Stimulated activated CD8-positive, alpha-beta memory T cell treated with anti-CD3 and anti-CD28 coated beads, Interleukin-12 subunit alpha, Interleukin-12 subunit beta, amount 100 ng/mL, for 1 hour (primary cell): ENCODE results near the gene MED26.

Experiments used
- DNase-seq: peaks from one replicate; pipeline ENCODE4 v3.0.0-alpha.2; 2020; ENCODE audit warnings: low read depth

MED26 gene

DNA sequence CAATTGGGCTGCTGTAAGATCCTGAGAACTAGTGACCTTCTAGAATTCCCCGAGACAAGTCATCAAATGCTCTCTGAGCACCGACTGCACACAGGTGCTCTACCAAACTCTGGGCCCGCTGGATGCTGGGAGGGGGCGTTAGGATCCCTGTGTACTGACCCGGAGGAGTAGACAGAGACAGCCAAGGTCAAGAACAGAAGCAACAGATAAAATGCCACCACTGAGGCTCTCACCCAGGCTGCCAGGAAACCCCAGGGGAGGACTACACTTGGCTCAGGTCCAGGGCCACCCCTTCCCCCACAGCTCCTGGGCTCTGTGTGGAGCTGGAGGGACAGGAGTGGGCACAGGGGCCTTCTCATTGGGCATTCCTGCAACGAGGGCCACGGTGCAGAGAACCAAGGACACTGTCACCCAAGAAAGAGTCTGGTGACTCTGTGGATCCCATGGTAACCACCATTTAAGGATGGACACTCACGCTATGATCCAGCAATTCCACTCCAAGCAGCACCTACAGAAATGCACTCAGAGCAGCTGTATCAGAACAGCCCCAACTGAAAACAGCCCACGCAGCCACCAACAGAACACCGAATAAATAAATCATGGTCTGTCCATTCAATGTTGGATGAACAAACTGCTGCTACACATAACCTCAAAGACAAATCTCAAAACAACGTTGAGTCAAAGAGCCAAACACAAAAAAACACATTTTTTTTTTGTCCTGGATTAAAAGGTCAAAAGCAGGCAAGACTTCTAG, 39.0 kb downstream of the MED26 start:
- no peak for DNase-seq

DNA sequence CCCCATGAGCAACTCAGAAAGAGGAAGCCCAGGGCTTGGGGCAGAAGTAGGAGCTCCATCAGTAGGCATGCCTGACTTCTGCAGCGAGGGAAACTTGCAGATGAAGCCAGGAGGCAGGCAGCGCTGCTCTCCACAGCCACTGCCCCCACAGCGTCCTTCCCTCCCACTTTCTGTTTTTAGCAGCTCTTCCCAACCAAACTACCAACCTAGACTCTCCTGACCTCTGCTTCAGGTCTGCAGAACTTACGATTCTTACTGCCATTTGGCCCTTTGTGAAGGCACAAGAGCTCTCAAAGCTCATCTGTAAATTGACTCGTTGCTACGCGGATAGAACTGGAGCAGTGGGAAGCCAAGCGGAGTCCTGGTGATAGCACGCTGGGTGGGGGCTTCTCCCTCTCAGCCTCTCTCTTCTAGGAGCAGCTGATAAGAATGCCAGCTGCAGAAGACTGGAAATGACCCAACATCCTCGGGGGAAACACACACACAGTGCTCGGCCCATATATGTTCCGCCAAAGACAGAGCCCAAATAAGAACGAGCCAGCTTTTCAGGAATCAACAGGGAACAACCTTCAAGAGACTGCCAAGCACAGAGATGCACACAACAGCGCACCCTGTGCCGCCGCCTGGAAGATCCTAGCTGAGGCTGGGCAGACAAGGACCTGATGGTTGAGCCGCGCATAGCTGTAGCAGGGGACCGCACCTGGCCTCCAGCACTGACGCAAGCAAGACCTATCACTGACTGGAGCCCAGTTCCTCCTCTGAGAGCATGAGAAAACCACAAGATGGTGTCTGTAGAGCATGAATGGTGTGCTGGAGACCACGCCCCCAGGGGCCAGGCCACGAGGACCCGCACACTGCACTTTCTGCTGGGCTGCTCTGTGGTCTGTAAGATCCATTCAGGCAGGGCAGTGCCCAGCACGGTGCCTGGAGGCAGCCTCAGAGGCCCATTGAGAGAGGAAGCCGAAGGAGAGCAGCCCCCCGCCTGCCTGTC, 39.9 kb downstream of the MED26 start:
- no peak for DNase-seq

DNA sequence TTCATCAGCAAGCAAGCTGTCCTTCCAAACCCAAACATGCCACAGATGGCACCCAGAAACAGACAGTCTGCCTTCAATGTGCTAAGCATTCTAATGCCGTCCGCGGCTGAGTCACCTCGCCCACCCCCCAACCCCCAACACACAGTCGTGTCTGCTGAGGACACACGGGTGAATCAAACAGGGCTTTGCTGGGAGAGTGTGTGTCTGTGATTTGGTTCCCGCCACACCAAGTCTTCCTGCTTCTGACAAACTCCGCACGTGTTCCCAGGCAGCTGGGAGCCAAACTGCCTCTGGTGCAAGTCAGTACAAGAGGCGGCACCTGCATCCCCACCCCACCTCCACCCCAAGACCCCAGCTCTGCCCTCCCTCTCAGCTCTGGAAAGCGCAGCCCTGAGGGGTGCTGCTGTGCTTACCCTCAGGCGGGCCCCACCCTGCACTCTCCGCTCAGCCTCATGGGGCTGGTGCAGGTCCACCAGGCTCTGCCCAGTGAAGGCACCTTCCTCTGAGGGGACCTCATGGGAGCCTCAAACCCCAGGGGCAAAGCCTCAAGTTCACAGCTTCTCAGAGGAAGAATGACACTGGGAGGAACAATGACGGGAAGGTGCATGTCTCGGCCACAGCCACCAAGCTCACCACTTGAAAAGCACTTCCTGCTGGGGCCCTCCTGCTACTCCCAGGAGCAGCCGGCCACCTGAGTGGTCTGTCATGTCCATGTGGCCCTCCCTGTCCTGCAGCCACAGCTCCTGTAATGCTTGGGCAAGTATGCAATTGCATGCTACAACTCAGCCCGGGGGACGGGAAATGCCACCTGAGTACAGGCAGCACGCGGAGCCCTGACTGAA, 40.8 kb downstream of the MED26 start:
- DNase-seq, result no peak

DNA sequence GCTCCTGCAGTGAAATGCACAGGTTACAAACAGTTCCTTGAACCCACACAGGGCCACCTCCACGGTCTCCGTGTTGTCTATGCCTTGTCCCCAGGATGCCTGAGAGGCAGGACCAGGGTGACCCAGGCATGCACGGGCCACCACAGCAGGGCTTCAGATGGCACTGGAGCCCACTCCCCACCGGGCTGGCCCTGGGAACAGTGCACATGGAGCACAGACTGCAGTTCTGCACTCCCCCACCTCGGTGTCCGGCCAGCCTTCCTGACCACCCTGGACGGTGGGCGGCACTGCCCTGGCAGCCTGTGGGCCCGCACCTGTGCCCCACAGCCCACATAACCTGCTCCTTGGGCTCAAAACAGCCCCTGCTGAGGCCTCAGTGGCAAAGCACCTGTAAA, 41.5 kb downstream of the MED26 start:
- no peak for DNase-seq

DNA sequence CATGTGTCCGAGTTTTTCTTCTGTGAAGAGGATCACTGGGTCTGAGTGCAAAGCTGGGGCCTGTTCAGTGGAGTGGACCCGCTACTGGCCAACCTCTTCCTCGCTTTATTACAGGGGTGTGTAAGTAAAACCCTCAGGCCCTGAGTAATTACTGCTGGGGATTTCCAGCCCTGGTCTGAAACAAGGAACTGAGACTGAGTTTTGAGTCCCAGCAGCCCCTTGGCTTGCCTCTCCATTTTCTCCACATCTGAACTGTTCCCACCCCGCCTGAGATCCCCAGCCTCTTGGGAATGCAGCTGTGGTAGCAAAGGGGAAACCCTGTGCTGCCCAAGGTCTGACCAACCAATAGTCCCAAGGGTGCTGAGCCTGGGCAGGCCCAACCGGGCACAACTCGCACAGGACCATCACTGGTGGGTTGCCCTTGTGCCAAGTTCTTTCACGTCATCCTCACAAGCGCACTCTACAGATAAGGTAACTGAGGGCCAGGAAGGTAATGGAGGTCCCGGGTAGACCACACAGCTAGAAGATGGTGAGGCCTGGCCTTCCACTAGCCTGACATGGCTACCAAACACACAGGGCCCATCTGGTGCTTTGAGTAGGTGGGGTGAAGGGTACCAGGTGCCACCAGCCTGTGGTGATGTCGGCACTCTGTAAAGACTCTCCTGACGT, 42.1 kb downstream of the MED26 start:
- no peak for DNase-seq

DNA sequence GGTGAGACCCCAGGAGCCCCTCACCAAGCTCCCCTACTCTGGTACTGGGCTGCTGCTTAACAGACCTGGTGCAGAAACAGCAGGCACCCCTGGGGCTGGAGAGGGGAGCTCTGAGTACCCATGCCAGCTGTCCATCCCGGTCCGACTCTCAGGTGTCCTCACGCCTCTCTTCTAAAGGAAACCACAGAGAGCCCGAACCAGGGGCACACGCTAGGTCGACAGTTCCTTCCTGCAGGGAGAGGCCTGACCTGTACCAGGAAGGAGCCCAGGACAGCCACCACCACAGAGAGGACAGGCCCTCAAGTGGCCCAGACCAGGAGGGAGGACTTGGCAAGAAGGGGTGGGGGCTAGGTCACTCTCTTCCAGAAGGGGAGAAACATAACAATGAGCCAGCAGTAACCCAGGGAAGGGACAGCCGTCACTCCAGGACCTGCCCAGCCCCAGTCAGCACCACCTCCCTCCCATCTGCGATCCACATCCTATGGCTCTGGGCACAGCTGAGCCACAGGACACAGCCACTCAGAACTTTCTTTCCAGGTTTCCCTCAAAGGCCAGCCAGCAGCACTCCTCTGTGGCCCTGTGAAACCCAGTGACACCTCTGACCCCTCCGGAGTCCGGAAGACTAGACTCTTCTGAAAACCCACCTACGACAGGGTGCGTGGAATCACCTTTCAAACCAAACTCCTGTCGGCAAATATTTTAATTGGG, 42.8 kb downstream of the MED26 start:
- DNase-seq, result no peak

DNA sequence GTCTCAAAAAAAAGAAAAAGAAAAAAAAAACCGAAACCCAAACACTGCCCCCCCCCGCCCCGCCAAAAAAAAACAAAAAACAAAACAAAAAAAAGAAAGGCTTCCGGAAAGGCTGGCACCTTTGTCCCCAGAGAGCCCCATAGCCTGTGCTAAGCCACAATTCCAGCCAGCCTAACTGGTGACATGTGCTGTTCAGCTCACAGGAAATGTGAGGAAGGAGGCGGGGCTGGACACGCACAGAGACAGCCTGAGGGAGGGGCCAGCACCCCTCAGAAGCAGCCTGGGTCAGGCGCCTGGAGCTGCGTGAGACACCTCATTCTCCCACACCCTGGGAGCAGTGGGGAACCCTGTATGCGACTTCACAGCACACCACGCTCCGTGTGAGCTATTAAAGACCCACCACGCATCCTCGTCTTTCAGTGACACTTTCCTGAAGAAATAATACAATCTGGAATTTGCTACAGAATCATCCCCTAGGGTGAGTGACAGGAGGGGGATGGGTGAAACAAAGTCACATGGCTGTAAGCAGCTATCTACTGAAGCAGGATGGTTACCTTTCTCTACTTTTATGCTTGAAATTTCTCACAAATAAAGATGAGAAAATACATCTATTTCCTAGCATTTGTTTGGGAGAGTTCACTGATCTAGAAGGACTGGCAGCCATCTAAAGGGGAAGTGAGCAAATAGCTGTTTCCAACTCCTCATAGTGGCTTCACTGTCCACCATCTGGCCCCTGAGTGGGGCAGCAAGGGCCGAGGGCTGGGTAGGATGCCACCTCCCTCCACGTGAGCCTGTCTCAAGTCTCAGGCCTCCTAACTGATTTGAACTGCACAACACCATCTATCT, 43.5 kb downstream of the MED26 start:
- DNase-seq, result peak; percentile 76

DNA sequence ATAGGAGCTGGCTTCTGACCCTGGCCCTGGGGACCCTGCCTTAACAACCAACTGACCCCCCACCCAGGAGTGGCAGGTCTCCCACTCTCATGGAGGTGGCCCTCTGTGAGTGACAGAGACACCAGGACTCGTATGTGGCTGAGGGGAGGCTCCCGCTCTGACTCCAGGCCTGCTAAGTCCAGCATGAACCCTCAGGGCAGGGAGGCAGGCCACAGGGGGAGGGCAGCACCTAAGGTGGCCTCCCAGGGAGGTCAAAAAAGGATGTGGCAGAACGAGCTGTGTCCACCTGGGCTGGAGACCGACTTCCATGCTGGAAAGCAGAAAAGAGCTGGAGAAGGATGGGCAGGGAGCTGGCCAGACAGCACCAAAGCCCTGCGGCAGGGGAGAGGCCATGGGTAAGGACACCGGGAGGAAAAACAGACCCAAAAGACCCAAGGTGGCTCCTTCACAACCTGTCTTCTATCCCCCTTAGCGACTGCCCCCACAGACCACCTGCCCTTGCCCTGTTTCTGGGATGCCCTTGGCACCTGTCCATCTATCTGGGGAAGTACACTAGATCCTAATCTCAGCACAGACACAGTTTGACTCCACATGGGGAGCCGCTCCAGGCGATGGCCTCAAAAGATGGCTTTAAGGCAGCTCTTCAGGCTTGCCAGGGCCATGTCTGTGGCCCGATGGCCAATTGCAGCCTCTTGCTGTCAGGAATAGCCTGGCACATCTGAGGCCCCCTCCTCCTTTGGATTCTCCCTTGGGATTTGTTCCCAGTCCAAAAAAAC, 45.3 kb downstream of the MED26 start:
- DNase-seq, result no peak

DNA sequence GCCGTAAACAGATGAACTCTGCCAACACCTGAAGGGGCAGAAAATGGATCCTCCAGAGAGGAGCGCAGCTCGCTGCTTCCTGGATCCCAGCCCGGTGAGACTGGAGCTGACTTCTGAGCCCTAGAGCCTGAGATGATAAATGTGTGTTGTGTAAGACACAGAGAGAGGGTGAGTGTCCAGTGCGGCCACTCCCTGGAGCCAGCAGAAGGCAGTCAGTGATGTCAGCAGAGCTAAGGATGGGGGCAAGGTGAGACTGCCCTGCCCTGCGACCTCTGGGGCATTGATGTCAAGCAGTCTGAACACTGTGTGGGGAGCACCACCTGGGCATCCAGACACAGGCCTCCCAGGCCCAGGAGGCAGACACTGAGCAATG, 46.0 kb downstream of the MED26 start:
- DNase-seq, result no peak

DNA sequence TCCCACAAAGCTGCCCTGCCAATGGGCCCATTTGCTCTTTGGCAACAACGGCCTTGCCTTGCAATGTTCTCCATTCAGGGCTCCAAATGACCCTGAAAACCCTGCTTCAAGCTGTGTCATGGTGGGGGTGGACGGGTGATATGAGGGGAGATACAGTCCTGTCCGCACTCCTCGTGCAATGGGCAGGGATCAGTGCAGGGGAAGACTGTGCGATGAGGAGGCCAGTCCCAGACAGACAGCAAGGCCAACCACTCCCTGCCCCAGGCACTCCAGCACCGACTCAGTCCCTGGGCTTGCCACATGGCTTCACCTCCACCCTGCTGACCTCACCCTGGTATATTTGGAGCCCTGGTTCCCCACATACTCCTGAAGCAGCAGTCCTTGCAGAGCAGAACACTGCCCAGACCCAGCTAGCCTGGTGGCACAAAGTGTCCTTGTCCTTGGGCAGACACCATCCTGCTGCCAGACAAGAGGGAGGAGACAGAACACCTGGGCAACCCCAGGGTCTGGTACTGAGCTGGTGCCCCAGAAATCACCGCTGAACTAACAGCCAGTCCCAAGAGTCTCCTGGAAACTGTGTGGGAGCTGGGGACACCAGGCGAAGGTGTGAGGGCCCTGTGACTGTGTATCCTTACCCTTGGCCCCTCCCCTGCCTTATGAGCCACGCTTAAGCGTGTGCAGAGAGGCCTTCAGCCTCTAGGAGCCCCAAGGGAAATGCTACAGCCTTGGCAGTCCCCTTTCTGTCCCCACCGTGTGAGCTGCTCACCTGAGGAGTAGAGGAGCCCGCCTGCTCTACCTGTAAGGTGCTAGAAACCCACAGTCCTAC, 46.6 kb downstream of the MED26 start:
- no peak for DNase-seq

DNA sequence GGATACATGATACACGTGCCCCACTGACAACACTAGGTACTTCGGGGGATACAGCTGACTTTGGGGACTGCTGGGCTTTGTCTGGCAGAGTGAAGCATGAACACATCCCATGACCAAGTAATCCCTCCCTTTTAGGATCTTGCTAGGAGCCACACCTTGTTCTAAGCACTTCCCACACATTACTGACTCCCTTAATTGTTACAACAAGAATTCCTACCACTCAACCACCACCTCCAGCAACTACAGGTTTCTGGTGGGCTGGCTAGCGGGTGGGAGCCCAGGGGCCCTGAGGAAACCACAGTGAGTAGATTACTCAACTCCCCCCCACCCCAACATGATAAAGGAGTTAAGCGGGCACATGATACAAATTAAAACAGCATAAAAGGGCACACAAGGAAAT, 48.6 kb downstream of the MED26 start:
- DNase-seq, result no peak

DNA sequence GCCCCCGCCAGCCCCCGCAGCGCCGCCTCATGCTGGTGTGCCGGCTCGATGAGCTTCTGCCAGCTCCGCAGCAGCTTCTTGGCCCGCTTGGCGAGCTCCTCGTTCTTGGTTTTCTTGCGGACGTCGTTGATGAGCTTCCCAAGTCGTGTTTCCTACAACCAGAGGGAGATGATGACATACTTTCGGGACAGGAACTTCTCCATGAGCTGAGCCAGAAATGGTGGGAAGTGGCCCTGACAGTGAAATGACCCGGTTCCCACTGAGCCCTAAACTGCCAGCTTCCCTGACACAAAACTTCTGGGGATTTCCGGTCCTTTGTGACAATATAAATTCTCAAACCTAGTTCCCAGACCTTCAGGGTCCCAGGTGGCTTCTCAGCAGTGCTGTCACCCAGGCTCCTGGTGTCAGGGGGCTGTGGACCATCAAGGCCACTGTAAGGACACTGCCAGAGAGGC, 50.4 kb downstream of the MED26 start:
- no peak for DNase-seq

DNA sequence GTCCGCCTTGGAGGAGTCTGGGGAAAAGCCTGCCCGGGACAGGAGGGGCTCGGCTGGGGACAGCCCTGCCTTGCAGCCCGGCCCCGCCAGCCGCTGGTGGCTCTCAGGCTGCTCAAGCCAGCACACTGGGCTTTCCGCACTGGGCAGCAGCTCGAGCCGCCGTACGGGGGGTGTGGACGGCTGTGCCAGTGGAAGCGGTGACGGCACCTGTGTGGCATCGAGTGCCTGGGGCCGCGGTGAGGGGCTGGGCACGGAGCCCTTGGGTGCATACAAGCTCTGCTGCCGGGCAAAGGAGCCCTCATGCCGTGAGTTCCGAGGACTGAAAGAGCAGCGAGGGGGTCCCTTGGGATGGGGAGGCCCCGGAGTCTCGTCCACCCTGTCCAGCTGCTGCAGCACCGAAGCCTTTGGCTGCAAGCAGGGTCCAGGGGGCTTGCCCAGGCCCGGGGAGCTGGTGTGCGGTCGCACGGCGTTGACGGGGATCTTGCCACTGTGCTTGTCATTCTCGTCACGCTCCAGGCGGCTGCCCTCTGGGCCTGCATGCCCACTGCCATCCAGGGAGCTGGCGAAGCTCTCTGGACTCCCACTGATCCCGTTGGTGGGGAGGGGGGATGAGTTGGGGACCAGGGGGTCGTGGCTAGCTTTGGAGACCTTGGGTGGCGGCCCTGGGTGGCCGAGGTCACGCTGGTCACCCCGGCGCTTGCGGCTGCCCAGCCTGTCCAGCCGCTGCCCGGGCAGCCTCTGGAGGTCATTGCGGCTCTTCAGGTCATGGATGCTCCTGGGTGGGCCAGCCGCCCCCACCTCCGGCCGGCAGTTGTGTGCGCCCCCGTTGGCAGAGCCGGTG, 51.1 kb downstream of the MED26 start:
- no peak for DNase-seq

DNA sequence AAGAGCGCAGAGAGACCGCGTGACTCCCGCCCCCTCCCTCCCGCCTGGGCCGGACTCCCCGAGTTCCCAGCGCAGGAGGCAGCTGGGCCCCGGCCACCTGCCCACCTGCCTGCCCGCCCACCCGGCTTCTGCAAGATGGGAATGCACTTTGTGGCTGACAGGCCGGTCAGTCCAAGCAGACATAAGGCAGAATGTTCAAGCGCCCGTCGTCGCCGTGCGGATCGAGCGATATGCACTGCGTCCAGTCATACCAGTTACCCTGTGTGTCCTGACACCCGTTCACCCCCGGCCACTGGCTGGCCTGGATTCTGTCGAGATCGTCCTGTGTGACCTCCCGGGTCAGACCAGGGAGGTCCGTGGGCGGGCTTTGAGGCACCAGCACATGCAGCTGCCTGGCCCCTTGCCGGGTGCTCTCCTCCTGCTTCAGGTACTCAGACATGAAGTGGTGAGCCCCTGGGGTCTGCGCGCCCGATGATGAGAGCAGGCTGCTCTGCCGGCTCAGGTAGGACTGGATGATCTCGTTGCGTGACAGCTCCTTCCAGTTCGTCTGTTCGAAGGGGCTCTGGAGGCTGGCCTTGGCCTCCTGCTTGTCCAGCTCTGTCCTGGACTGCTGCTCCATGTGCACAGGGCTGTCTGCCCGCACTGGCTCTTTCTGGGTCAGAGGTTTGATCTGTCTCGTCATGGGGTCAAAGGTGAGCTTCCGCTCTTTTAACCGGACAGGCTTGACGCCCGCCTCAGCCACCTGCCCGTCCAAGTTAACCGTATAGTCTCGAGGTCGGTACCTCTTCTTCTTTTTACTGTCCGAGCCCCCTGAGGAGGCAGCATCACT, 51.9 kb downstream of the MED26 start:
- no peak for DNase-seq

DNA sequence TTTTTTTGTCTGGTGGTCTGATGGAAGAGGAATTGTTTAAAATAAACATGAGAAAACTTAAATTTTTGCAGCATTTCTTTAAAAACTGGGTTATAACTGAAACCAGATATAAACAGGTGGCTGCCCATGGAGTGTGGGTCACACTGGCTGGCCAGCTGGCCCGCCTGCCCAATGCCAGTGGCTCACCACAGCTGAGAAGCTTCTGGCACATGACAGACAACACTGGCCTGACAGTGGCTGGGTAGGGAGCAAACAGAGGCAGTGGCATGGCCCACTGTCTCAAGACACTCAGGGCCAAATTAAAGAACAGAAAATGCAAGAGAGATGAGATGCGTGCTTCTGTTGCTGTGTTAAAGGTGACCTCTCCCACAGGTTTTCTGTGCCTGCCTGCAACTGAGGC, 52.7 kb downstream of the MED26 start:
- DNase-seq, result no peak

DNA sequence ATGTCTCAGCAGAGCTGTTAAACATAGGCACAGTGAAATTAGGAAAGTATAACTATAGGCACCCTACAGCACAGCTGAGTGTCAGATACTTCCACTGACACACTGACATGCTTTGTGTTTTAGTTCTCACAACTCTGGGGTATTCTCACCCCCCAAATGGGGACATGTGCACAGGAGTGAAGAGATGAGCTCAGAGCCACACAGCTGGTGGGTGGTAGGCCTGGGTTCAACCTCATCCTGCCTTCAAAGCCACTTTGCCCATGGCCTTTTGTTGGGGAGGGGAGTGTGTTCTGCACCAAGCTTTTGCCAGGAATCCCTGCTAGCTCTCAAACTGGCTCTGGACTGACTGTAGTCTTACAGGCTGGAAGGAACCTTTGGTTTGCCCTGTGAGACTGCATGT, 54.1 kb downstream of the MED26 start:
- no peak for DNase-seq

DNA sequence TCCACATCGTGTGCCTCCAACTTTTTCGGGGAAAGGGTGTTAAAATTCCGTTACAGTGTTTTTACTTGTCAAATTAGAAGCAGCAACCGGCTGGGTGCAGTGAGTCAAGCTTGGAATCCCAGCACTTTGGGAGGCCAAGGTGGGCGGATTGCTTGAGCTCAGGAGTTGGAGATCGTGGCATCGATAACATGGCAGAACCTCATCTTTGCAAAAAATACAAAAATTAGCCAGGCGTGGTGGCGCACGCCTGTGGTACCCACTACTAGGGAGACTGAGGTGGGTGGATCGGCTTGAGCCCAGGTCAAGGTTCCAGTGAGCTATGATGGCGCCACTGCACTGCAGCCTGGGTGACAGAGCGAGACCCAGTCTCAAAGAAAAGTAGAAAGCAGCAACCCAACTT, 54.7 kb downstream of the MED26 start:
- DNase-seq, result no peak
